Colon (tissue), 2 donors: ENCODE data around the gene FBXO15.
A peak's percentile ranks its signal among the peaks of the same experiment; 100 is the strongest.

ENCODE experiments used
- FAIRE-seq: peaks from 2 replicates; lab custom pipeline; 2012; peaks lifted over from hg19 to GRCh38; lab: Jason Lieb, UNC
- donor health status: control.
- donor health status: control.

The FBXO15 gene

DNA sequence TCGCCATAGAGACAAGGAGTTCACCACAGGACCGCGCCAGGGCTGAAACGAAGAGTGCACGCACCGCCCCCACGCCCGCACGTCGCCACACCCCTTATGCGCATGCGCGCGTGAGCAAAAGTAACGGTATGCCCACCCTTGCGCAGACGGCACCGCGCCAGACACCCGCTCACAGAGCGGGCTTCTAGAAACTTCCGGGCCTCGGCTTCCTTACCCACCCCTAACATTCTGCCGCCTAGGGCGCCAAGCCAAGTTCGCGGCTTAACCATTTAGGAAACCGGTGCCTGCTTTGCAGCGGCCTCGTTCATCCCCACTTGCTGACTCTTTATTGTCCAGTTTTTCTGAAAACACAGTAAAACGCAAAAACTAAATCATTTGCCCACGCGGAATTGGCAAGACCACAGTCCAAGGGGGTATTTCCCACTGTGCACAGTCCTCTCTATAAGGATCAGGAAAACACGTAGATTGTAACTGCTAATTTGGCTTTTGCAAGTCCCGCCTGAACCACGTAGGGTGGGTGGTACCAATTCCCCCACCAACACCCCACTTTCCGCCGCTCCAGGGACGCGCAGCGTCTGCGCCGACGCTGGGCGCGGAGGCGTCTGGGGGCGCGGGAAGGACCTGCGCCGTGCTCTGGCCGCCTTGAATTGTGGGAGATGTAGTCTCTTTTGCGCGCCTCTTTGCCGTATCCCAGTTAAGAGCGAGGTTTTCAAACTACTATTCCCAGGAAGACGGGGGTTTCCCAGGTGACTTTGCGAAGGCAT, at the start of gene FBXO15, which contains the start of gene TIMM21:
Gene FBXO15 (minus strand): TSS at position 56 of the 764 bp plus-strand sequence. CDS start 49 bp downstream, at position 7.
Gene TIMM21 (plus strand): TSS at position 745 of the 764 bp plus-strand sequence. CDS start 286 bp downstream, outside the sequence.
- FAIRE-seq, result peak; percentile 80

DNA sequence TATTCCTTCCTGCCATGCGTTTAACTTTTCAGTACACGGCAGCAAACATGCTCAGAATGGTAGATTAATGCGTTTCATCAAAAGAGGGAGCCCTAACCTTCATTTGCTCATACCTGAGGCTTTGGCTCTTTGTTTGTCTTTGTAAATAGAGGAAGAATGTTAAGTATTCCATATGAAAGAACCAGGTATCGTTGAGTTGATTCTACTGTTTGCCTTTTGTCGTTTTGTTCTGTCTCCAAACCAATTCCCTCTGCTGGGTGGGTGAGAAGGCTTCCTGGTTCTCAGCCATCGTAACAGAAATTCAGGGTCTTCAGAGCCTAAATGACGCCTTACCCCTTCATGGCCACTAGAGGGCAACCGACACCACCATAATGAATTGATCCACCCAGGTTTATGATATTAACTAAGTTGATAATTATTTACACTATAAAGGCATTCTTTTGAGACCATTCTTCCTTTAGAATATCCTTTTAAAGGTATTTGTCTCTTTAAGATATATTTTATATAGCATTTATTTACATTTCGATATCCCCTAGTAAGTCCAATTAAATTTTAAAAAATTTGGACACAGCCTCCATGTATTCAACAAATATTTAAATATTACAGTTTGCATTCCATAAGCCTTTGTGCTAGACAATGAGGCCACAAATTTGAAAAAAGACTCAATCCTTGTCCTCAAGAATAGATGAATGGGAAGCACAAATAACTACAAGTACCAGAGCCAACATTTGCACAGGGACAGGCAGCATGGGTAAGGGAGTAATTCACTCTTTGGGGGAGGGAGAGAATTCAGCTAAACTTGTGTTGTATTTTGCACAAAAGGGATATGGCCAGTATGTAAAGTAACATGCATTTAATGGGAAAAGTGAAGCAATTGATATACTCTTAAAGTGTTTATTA, 48.8 kb upstream of the FBXO15 start:
- FAIRE-seq, result peak; percentile 74

GRCh38 chr18:74194691-74195090, 47.1 kb upstream of the FBXO15 start:
- no peak for FAIRE-seq

GRCh38 chr18:74191577-74191976, 43.9 kb upstream of the FBXO15 start:
- FAIRE-seq, result no peak

GRCh38 chr18:74190086-74190485, 42.5 kb upstream of the FBXO15 start:
- no peak for FAIRE-seq

DNA sequence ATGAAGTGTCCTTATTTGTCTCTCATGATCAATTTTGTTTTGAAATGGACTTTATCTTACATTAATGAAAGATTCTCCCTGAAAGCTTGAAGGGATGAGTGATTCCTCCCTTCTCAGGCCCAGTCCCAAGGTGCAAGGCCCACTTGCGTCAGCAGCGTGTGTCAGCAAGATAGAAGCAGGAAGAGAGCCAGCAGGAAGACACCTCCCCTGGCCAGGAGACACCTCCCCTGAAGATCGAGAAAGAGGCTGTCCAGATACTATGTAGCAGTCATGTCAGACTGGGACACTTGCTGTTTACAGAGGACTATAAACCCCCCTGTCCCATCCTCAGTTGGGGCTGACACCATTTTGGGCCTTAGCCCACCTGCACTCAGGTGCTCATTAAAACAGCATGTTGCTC, 39.0 kb upstream of the FBXO15 start:
- FAIRE-seq, result no peak

GRCh38 chr18:74185860-74186259, 38.2 kb upstream of the FBXO15 start:
- FAIRE-seq, result no peak

GRCh38 chr18:74184875-74185274, 37.2 kb upstream of the FBXO15 start:
- FAIRE-seq, result no peak

DNA sequence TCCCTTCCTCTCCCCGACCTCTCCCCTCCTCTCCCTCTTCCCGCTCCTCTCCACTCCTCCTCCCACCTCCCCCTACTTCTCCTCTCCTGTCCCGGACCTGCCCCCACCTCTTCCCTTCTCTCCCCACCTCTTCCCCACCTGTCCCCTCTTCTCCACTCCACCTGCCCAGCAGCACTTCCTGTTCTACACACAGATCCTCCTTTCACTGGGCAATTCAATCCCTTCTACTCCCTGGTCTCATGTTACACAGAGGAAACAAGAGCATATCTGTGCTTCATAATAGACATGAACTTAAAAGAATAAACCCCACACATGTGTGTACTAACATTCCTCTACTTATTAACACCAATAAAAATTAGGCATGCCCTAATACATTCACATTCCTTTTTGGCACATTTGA, 35.5 kb upstream of the FBXO15 start:
- FAIRE-seq, result no peak

DNA sequence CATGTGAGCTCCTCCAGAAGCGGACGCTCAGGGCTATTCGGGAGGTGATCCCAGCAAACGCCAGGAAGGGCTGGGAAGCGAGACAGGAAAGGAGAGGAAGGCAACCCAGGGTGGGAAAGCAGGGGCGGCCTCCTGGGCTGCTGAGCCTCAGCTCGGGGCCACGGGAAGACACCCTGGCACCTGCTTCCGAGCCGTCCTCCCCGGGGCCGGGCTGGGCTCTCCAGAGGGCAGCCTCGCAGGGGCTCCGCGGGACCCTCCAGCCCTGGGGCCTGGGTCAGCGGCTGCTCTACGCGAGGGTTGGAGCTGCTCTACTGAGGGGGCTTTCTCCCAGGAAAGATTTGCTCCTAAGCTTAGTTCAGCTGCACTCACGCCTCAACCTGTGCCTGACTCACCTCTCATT, 34.7 kb upstream of the FBXO15 start:
- no peak for FAIRE-seq

- FAIRE-seq, result no peak
Measured at GRCh38 chr18:74179623-74180199, 32.1 kb upstream of the FBXO15 start.

GRCh38 chr18:74178884-74179283, 31.2 kb upstream of the FBXO15 start:
- no peak for FAIRE-seq

DNA sequence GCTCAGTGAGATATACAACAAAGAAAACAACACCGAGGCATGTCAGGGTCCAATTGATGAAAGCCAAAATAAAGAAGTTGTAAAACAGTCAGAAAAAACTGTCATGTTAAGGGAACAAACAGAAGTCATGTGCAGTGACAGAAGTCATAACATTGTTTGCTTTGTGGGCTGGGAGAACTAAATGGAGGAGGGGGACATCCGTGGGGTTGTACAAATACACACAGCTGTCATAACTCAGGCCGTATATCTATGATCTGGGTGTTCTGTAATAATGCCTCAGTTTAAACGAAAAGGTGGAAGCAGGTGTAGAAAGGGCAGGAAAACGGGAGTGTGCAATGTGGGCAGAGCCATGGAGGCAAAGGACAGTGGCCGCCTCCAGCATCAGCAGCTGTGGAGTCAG, 28.0 kb upstream of the FBXO15 start:
- FAIRE-seq, result no peak

- FAIRE-seq, result no peak
Measured at GRCh38 chr18:74173434-74173750, 25.8 kb upstream of the FBXO15 start.

GRCh38 chr18:74172697-74173433, 25.2 kb upstream of the FBXO15 start:
- no peak for FAIRE-seq

DNA sequence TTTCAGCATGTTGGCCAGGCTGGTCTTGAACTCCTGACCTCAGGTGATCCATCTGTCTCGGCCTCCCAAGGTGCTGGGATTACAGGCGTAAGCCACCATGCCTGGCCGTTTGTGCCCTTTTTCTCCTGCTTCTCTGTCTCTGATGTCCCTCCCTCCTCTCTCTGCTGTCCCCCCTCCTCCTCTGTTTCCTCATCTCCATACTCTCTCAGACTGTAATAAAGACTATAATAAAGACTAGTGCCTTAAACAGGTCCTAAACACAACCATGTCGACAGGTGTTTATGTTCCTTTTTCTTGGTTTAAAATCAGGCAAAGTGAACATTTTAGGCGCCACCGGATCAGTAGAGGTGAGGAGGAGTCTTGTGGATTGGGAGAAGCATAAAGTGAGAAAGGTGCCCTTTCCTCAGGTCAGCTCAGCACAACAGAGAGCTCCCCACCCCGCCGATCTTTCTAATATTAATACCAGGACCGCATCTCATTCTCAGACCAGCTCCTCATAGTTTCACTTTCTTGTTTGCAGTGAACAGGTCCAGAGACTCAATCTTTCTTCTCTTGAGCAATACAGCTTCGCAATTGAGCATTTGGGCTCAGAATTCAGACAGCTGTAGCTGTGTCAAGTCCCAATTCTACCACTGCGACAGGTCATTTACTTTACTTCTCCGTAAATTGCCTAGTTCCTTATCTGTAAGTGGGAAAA, 24.4 kb upstream of the FBXO15 start:
- no peak for FAIRE-seq

DNA sequence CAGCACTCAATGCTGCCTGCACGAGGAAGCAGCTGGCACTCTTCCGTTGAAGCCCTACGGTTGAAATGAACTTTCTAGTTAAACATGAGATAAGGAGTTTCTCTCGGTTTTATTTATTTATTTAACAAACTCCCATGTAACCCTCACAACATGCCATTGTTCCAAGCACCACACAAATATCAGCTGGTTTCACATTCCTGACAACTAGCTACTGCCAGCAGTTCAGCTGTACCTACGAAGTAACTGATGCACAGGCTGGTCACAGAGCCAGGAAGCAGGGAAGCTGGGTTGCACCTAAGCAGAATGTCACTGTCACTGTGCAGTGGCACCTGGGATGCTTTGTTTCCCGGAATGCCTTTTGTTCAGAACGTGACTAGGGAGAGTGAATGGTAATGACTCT, 18.8 kb upstream of the FBXO15 start:
- no peak for FAIRE-seq

DNA sequence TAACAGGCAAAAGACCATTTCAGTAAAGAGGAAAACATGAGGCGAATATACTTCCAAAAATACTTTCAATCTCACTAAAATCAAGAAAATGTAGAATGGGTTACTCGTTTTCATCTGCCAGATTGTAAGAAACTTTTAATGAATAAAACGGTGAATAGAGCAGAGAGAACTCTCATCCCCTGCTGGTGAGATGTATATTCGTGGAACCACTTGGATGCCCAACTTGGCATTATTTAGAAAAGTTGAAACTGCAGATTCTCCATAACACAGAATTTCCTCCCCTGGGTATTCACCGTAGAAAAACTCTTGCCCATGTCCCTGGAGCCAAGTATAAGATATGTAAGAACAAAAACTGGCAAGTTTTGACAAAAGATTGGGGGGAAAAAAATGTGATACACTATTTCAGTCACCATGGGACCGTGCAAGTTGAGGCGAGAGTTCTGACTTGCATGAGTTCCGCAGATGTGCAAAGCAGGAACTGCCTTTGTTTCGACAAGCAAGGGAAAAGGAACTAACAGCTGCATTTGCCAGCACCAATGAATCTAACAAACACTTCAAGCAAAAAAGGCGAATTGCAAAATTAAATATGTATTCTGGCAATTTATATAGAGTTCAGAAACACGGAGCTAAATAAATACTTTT, 15.5 kb upstream of the FBXO15 start:
- no peak for FAIRE-seq

- no peak for FAIRE-seq
Measured at GRCh38 chr18:74155276-74155675, 7.6 kb upstream of the FBXO15 start.

DNA sequence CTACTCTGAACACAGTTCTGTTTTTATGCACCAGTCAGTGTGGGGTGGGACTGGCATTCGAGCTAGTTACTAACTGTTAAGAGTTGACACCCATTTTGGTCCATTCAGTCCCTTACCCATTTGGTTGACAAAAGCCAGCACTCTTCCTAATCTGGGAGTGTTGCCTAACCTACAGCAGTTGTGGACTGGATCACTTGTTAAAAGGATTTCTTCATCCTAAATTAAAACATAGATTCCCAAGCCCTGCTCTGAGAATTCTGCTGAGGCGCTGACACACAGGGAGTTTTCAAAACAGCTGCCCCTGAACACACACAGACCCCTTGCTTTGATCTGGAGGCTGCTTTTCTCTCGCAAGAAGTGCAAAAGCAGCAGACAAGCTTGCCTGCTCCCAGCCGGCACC, 7.1 kb upstream of the FBXO15 start:
- FAIRE-seq, result no peak

- no peak for FAIRE-seq
Measured at GRCh38 chr18:74153793-74154192, 6.2 kb upstream of the FBXO15 start.
